LNCAP (cell line): Measurements from ENCODE around the gene CENPB.

Experiments used
- CTCF ChIP-seq: fragments of 450-650 bp; IDR thresholded peaks from 2 replicates; pipeline ENCODE4 v1.5.1; 2017; ENCODE audit warnings: mild to moderate bottlenecking

The CENPB gene

GRCh38 chr20:3738111-3739053, 48.2 kb downstream of the CENPB start:
- TF ChIP-seq CTCF: no peak

- no peak for TF ChIP-seq CTCF
Observed at GRCh38 chr20:3735768-3736167, 50.8 kb downstream of the CENPB start.

- no peak for TF ChIP-seq CTCF
Observed at GRCh38 chr20:3734111-3734843, 52.3 kb downstream of the CENPB start.
